HEK293T (cell line): ENCODE measurements around the gene ZNF512B.

ENCODE experiments used
- ARNT ChIP-seq: fragments of 450-650 bp; IDR thresholded peaks from 2 replicates; pipeline ENCODE4 v1.6.1; 2017; ENCODE audit warnings: mild to moderate bottlenecking
- BHLHE40 ChIP-seq: fragments of 450-650 bp; IDR thresholded peaks from 2 replicates; pipeline ENCODE4 v1.6.1; 2016; ENCODE audit warnings: mild to moderate bottlenecking, moderate library complexity, borderline replicate concordance
- CTBP1 ChIP-seq: fragments of 450-650 bp; IDR thresholded peaks from 2 replicates; pipeline ENCODE4 v1.6.1; 2016; ENCODE audit warnings: borderline replicate concordance
- ELF4 ChIP-seq: fragments of 450-650 bp; IDR thresholded peaks from 2 replicates; pipeline ENCODE4 v1.6.1; 2017; ENCODE audit warnings: antibody characterized with exemption
- FOXA1 ChIP-seq: fragments of 450-650 bp; IDR thresholded peaks from 2 replicates; pipeline ENCODE4 v1.6.1; 2016; ENCODE audit warnings: mild to moderate bottlenecking
- FOXM1 ChIP-seq: fragments of 450-650 bp; IDR thresholded peaks from 2 replicates; pipeline ENCODE4 v1.6.1; 2017; ENCODE audit warnings: mild to moderate bottlenecking, borderline replicate concordance
- HDGF ChIP-seq: fragments of 450-650 bp; IDR thresholded peaks from 2 replicates; pipeline ENCODE4 v1.6.1; 2017; ENCODE audit warnings: antibody characterized with exemption, borderline replicate concordance
- LEF1 ChIP-seq: fragments of 450-650 bp; IDR thresholded peaks from 2 replicates; pipeline ENCODE4 v1.6.1; 2017; ENCODE audit warnings: mild to moderate bottlenecking, borderline replicate concordance
- SP1 ChIP-seq: fragments of 450-650 bp; IDR thresholded peaks from 2 replicates; pipeline ENCODE4 v1.6.1; 2017
- SUZ12 ChIP-seq: fragments of 450-650 bp; IDR thresholded peaks from 2 replicates; pipeline ENCODE4 v1.6.1; 2016; ENCODE audit warnings: mild to moderate bottlenecking
- TARDBP ChIP-seq: fragments of 450-650 bp; IDR thresholded peaks from 2 replicates; pipeline ENCODE4 v1.6.1; 2016
- ZNF384 ChIP-seq: fragments of 450-650 bp; IDR thresholded peaks from 2 replicates; pipeline ENCODE4 v1.6.1; 2016

- TF ChIP-seq BHLHE40 (no peak), ELF4 (no peak), CTBP1 (no peak), ZNF384 (no peak), LEF1 (no peak), TARDBP (no peak), HDGF (no peak), SP1 (no peak), FOXM1 (no peak), FOXA1 (no peak), SUZ12 (no peak), ARNT (no peak)
Observed at GRCh38 chr20:63961664-63962425, 7.9 kb downstream of the ZNF512B start.
